Ovary (tissue), 9 donors: ENCODE results near the gene RBM28. TPM values are rescaled to one million over a fixed set of nuclear protein-coding genes. Genes with fewer than 3 reads are reported as not detected.

ENCODE experiments used
- DNase-seq, 5 donors: peaks; one replicate each; pipeline ENCODE4 v3.0.0-alpha.2; 2019 to 2020
- H3K27ac ChIP-seq, 2 donors: fragments of 200-600 bp; one replicate each; pipeline versions ENCODE4 v1.5.1 to v1.8.0; 2019 to 2022
- H3K27me3 ChIP-seq: fragments of 200-600 bp; one replicate; pipeline ENCODE4 v1.8.0; 2022
- H3K36me3 ChIP-seq: fragments of 200-600 bp; sonication (generic); one replicate; pipeline ENCODE4 v1.5.1; 2019
- H3K4me1 ChIP-seq: one replicate; pipeline ENCODE4 v1.8.1; 2013; ENCODE audit warnings: mild to moderate bottlenecking, moderate library complexity; ENCODE audit not compliant: insufficient read depth
- H3K4me3 ChIP-seq: fragments of 200-600 bp; sonication (generic); one replicate; pipeline ENCODE4 v1.5.1; 2017
- H3K9me3 ChIP-seq, 2 donors: fragments of 200-600 bp in 1 of 2; sonication (generic) in 1 of 2; one replicate each; pipeline versions ENCODE4 v1.5.1 to v1.8.1; 2013 to 2019; ENCODE audit warnings: mild to moderate bottlenecking in 1 of 2, moderate library complexity in 1 of 2
- CTCF ChIP-seq, 3 donors: fragments of 450-650 bp in 2 of 3; fragments of 200-600 bp in 1 of 3; IDR thresholded peaks; one replicate each; pipeline versions ENCODE4 v1.5.1 to v1.8.0; 2016 to 2022; ENCODE audit warnings: antibody characterized with exemption in 3 of 3, mild to moderate bottlenecking in 1 of 3
- EP300 ChIP-seq: sonication (generic); formaldehyde crosslinking; IDR thresholded peaks from one replicate; pipeline ENCODE4 v1.6.1; 2017; ENCODE audit warnings: antibody characterized with exemption
- POLR2A ChIP-seq: fragments of 450-650 bp; IDR thresholded peaks from one replicate; pipeline ENCODE4 v1.6.1; 2017; ENCODE audit warnings: antibody characterized with exemption, mild to moderate bottlenecking, moderate library complexity
- WGBS, 3 donors: extraction: QIAGEN DNeasy Blood & Tissue Kit in 1 of 3; methylation state at CpG; one replicate each; pipeline versions ENCODE4 v1.1.5 to v1.1.7; 2013 to 2017; 5-methylcytosine and 5-hydroxymethylcytosine counted together
- intact Hi-C, 4 donors: fragments of 100-400 bp; cut with DNase I; formaldehyde crosslinking; loops; one replicate each; pipeline versions ENCODE4 v1.11.0 to v1.15.1; 2022 to 2023
- polyA plus RNA-seq, 2 donors: library from polyadenylated mRNA; stranded (reverse); fragments of 200-250 nt in 1 of 2; fragments of 350-450 nt in 1 of 2; fragmentation: Illumina TruSeq in 1 of 2; extraction: RNeasy Lipid Tissue Mini Kit (QIAGEN cat#74804) in 1 of 2; gene quantifications; one replicate each; pipeline ENCODE4 v1.2.3, GENCODE V29; 2013 to 2014
- total RNA-seq, 7 donors: library from RNA; depleted of rRNA in 2 of 7; stranded (reverse); fragments of >200 nt in 2 of 7; fragmentation: NEBNext Ultra II Directional in 3 of 7; extraction: Animal tissue kit (Norgen Biotek cat#: 25700) in 3 of 7; gene quantifications; one replicate each; pipeline versions ENCODE4 v1.1.0 to v1.2.4, GENCODE V29; 2016 to 2023
- donor health status: DM: no; HTN: no; CAD: no; lungs with moderate emphysema.
- donor health status: DM: no; HTN: no; CAD: no.
- donor health status: Bipolar disorder and iron deficiency.
- donor health status: DM: yes; HTN: yes; CAD: no.
- donor health status: DM: no; HTN: no; CAD: no.
- donor health status: DM: yes; HTN: yes; CAD: no.

RBM28 gene
- total and polyA plus RNA-seq, 9 donors, result 13.6 to 50.8 (median 33.1) TPM

GRCh38 chr7:128259131-128260061 lies 84.3 kb downstream of the RBM28 start:
- H3K27me3 ChIP-seq, result no peaks in the 10 kb centered on the region
- no peak overlapping the region for H3K27ac ChIP-seq
- no peaks in the 10 kb centered on the region for H3K36me3 ChIP-seq
- WGBS, 3 donors, result 72 to 76% (median 75%) methylated on average over 11 of the region's 11 CpGs
- H3K4me3 ChIP-seq, result no peak overlapping the region
- no peaks in the 10 kb centered on the region for H3K4me1 ChIP-seq
- DNase-seq, result no peak
- intact Hi-C loops, result no loop called here
- TF ChIP-seq POLR2A (no peak), CTCF (IDR thresholded peaks at IDR 0.05) (no peak), EP300 (no peak)
- H3K9me3 ChIP-seq, result no peaks in the 10 kb centered on the region

GRCh38 chr7:128257458-128257857 lies 86.2 kb downstream of the RBM28 start:
- no peak for DNase-seq
- intact Hi-C loops, result no loop called here
- no peak for TF ChIP-seq EP300
- TF ChIP-seq CTCF (IDR thresholded peaks at IDR 0.05), result no peak
- TF ChIP-seq POLR2A, result no peak
- WGBS, 3 donors, result 82 to 87% (median 86%) methylated on average over 14 of the region's 14 CpGs
- no peaks in the 10 kb centered on the region for H3K4me1 ChIP-seq
- H3K27me3 ChIP-seq, result no peaks in the 10 kb centered on the region
- no peaks in the 10 kb centered on the region for H3K9me3 ChIP-seq
- no peaks in the 10 kb centered on the region for H3K36me3 ChIP-seq
- H3K4me3 ChIP-seq, result no peak overlapping the region
- H3K27ac ChIP-seq, result no peak overlapping the region

- Histone ChIP-seq H3K4me3 (no peak overlapping the region), H3K27ac (no peak overlapping the region), H3K9me3 (no peaks in the 10 kb centered on the region), H3K4me1 (no peaks in the 10 kb centered on the region), H3K27me3 (no peaks in the 10 kb centered on the region), H3K36me3 (no peaks in the 10 kb centered on the region)
- intact Hi-C loops, result no loop called here
- TF ChIP-seq EP300, result no peak
- TF ChIP-seq CTCF (IDR thresholded peaks at IDR 0.05), result no peak
- TF ChIP-seq POLR2A, result no peak
- DNase-seq, result no peak
- 88 to 93% (median 90%) methylated on average over 2 of the region's 2 CpGs for WGBS, 3 donors
Observed at GRCh38 chr7:128255271-128255670, 88.4 kb downstream of the RBM28 start.

- H3K9me3 ChIP-seq, result no peaks in the 10 kb centered on the region
- no peak overlapping the region for H3K4me3 ChIP-seq
- no peak for DNase-seq
- H3K4me1 ChIP-seq, result no peaks in the 10 kb centered on the region
- H3K27me3 ChIP-seq, result no peaks in the 10 kb centered on the region
- intact Hi-C loops, result no loop called here
- H3K36me3 ChIP-seq, result no peaks in the 10 kb centered on the region
- WGBS, 3 donors, result 82 to 88% (median 83%) methylated on average over 5 of the region's 5 CpGs
- TF ChIP-seq EP300, result no peak
- no peak for TF ChIP-seq CTCF (IDR thresholded peaks at IDR 0.05)
- no peak for TF ChIP-seq POLR2A
- no peak overlapping the region for H3K27ac ChIP-seq
Observed at GRCh38 chr7:128254470-128254869, 89.2 kb downstream of the RBM28 start.
